HS-27A (cell line): ENCODE data around the gene JARID2.

Experiments
- DNase-seq: peaks from one replicate; pipeline ENCODE4 v3.0.0-alpha.2; 2012; ENCODE audit warnings: low read depth, missing footprints

JARID2 gene

GRCh38 chr6:15470746-15471145, 224.9 kb downstream of the JARID2 start:
- DNase-seq = no peak

DNA sequence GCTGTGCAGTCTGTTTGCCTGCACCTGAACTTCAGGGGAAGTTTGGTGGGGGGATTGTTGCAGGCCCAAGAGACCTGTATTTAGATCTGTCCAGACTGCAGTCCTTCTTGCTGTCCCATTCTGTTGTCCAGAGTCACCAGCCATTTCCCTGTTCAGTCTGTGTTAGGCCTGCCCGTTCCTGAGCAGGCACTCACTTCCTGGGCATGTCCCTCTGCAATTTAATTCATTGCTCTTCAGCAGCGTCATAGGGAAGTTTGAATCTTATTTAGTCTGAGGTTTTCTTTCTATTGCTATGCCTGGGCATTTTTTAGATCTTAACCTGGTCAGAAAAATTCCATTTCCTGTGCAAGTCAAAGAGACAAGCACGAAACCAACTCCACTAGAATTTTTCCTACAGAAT, 226.8 kb downstream of the JARID2 start:
- no peak for DNase-seq

- DNase-seq = no peak
Measured at GRCh38 chr6:15473174-15473573, 227.3 kb downstream of the JARID2 start.

DNA sequence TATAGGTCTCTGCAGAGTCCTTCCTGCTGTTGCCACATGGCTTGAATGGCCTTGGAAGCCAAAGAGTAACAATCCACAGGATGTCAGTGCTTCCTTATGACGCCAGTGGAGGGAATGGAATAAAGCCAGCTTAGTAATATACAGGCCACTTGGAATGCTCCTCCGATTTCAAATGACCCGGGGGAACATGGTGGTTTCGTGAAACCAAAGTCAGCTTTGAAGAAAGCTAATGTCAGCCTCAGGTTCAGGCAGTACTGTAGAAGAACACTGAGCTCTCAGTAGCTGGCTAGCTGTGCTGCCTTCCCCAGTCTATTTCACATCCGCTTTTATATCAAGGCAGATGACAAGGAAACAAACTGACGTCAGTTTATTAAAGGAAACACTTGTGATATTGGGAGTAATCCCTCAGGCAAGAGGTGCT, 227.9 kb downstream of the JARID2 start:
- peak; percentile 23 for DNase-seq

DNA sequence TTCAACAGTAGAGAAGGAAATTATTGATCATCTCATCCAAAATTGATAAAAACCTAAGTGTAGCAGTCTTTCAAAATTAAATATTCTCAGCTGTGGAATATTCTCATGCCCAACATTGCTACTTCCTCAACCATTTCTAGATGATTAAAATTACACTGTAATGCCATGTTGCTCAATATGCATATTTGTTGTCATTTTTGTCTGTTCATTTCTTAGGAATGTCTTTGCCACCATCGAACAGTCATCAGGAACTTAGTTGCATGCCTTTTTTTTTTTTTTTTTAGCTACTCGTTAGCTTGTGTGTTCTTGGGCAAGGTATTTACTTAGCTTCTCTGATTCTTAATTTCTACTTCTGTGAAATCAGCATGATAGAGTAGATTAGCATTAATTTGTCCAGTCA, 228.3 kb downstream of the JARID2 start:
- DNase-seq = no peak

GRCh38 chr6:15475261-15475660, 229.4 kb downstream of the JARID2 start:
- DNase-seq = no peak

DNA sequence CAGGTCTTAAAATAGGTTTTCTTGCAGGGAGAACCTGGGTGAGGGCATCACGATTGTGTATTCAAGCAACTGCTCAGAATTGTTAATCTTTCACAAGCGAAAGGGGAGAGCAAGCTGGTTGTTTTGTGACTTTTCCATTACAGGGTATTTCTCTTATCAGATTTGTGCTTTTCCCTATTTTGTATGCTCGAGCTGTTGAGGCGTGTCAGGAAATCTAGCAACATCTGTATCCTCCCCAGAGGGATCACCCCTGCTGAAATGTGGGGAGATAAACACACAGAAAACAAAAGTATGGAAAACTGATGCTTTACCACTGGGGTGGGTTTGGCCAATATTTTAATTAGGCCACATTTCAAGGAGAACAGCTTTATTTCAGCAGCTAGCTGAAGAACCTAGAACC, 230.0 kb downstream of the JARID2 start:
- DNase-seq = no peak

GRCh38 chr6:15476631-15477380, 230.9 kb downstream of the JARID2 start:
- DNase-seq = no peak

DNA sequence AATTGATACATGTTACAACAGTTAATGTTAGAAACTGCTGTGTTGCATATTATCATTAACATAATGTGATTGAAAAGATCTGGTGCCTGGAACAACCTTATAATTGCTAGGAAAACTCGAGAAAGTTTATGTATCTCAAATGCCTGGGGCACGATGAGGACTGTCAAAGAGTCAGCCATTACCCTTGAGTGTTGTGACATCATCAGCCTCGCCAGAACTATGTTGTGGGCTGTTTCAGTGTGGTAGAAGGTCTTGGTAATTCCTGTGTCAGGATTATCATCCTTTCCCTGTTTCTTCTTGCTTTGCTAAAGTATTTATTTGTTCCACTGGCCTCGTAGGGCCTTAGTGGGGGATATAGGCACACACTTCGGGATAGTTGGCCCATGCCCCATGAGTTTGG, 231.9 kb downstream of the JARID2 start:
- no peak for DNase-seq

DNA sequence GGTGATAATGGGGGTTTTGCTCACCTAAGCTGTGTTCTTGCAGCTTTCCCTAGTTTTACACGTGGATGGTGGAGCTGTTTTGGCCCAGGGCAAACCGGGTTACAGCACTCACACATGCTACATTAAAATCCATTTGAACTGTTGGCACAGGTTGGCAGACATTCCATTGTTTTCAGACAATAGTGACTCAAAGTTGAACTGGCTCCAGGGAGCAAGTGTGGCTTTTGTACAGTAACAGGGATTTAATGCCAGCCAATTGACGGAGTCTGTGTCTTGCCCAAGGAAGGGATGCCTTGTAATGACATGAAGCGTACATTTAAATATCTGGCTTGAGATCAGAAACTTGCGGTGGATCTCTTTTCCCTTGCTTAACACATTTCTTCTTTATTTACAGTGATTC, 233.9 kb downstream of the JARID2 start:
- DNase-seq = no peak

GRCh38 chr6:15480525-15480924, 234.7 kb downstream of the JARID2 start:
- DNase-seq = no peak

GRCh38 chr6:15481390-15482291, 235.8 kb downstream of the JARID2 start:
- no peak for DNase-seq

- DNase-seq = no peak
Measured at GRCh38 chr6:15483060-15483459, 237.2 kb downstream of the JARID2 start.

DNA sequence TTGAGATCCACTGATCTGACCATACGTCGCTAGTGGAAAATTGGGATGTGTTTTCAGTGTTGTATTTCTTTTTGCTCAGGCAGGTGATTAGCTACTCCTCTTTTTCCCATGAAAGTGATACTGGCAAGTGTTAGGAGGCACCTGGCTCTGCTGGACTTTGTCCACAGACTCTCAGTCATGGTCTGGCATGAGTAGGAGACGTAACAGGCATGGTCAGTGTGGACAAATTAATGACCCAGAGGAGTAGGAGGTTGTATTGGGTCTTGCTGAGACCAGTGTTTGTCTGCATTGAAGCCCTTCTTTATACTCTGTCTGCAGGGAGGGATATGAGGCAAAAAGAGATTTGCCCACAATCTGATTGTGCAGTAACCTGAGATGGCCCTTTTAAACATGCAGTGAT, 238.3 kb downstream of the JARID2 start:
- DNase-seq = no peak

GRCh38 chr6:15484821-15485220, 239.0 kb downstream of the JARID2 start:
- no peak for DNase-seq

DNA sequence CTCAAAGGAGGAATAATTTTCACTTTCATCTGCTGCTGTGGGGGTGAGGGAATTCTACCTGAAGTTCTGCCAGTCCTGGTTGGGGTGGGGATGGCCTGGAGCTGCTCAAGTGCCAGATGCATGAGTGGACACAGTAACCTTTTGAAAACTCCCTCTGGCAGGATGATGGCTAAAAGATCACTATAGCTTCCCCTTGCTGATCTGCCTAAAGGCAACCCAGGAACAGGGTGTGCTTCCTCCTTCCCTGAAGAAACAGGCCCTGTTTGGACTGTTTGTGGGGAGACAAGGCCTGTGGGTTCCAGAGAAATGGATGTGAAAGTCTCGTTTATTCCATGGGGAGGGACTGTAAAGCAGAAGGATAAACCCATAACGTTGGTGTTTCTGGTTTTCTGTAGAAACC, 240.1 kb downstream of the JARID2 start:
- no peak for DNase-seq

- DNase-seq = no peak
Measured at GRCh38 chr6:15487262-15487661, 241.4 kb downstream of the JARID2 start.

DNA sequence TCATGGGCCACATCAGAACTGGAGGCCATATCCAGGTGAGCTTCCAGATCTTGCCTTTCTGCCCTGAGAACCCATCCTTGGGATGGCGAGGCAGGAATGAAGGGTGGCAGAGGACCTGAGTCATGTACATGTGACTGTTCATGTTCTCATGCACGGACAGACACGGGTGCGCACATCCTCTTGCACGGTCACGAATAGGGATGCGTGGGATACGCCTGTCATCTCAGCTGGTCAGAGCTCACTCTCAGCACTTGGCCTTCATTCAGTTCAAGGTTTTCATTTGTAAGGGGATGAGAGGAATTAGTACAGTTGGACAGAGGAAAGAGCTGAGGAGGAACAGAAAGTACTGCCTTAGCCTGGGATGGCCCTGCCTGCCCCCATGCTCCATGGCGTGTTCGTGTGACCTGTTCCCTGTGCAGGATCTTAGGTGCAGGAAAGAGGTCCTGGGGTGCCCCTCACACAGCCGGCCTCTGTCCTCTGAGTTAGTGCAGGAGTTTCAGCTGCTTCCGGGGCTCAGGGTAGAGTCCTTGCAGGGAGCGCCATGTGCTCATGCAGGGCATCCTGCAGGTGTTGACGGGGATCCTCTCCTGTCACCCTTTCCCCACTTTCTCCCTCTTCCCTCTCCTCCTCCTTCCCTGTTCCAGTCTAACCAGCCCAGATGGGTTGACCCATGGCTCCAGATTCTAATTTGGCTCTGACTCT, 243.5 kb downstream of the JARID2 start:
- no peak for DNase-seq

GRCh38 chr6:15490242-15491100, 244.6 kb downstream of the JARID2 start:
- DNase-seq = no peak

DNA sequence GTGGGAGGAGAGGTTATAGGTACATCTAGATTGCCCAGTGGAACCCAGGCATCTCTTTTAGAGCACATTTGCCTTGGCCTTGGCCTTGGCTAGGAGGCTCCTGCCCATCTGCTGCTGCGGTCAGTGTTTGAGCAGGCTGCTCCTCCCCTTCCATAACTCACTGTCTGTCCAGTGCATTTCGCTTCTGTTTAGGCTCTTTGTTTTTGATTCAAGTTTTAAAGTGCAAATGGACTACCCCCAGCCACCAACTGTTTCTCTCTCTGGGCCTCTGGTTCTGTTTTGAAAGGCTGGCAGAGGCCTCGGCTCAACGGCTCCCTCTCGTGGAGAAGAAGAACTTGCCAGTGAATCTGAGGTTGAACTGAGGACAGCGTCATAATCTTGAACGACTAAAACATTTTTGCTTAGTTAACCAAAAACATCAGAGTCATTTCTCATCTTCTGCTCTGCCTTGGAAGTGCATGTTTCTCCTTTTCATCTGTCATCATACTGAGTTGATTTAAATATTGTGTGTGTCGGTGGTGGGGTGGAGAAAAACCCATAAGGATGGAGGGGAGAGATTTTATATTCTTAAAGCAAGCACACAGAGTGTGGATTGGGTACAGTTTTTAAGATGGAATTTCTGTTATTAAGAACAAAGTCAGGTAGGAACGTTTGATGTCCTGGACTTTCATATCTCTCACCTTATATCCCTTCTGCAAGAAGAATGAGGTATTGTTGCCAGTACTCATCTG, 245.6 kb downstream of the JARID2 start:
- no peak for DNase-seq

GRCh38 chr6:15491986-15492269, 246.1 kb downstream of the JARID2 start:
- no peak for DNase-seq
